ENCODE data around the gene DUSP5.

The DUSP5 gene

GRCh38 chr10:110480387-110480786 lies 17.3 kb upstream of the DUSP5 start:
- no peak overlapping the region for H3K27ac ChIP-seq (ENCODE audit: low read depth in 2 of 2, low read length in 2 of 2)
- H3K9me3 ChIP-seq (ENCODE audit: control insufficient read depth in 2 of 2, low read length in 2 of 2) = no peaks in the 10 kb centered on the region
- no peak overlapping the region for H3K9ac ChIP-seq (ENCODE audit: low read depth in 1 of 2, low read length in 2 of 2)
- no peak overlapping the region for H3K4me3 ChIP-seq (ENCODE audit: low read length in 2 of 2)
- H3K27me3 ChIP-seq (ENCODE audit: control insufficient read depth in 2 of 2, insufficient read depth in 2 of 2, low read length in 2 of 2) = peaks cover 3 to 14% of the 10 kb centered on the region in 2 donors
- H3K36me3 ChIP-seq (ENCODE audit: control insufficient read depth in 2 of 2, insufficient read depth in 2 of 2, low read length in 2 of 2) = no peaks in the 10 kb centered on the region
- no peaks in the 10 kb centered on the region for H3K4me1 ChIP-seq (ENCODE audit: control insufficient read depth in 2 of 2, insufficient read depth in 2 of 2, low read length in 2 of 2)

- no peak overlapping the region for H3K27ac ChIP-seq (ENCODE audit: low read depth in 2 of 2, low read length in 2 of 2)
- no peaks in the 10 kb centered on the region for H3K4me1 ChIP-seq (ENCODE audit: control insufficient read depth in 2 of 2, insufficient read depth in 2 of 2, low read length in 2 of 2)
- H3K27me3 ChIP-seq (ENCODE audit: control insufficient read depth in 2 of 2, insufficient read depth in 2 of 2, low read length in 2 of 2) = peaks cover 3 to 19% of the 10 kb centered on the region in 2 donors
- H3K4me3 ChIP-seq (ENCODE audit: low read length in 2 of 2) = no peak overlapping the region
- no peak overlapping the region for H3K9ac ChIP-seq (ENCODE audit: low read depth in 1 of 2, low read length in 2 of 2)
- H3K9me3 ChIP-seq (ENCODE audit: control insufficient read depth in 2 of 2, low read length in 2 of 2) = no peaks in the 10 kb centered on the region
- H3K36me3 ChIP-seq (ENCODE audit: control insufficient read depth in 2 of 2, insufficient read depth in 2 of 2, low read length in 2 of 2) = no peaks in the 10 kb centered on the region
Measured at GRCh38 chr10:110481919-110482318, 15.8 kb upstream of the DUSP5 start.

- Histone ChIP-seq H3K9me3 (ENCODE audit: control insufficient read depth in 2 of 2, low read length in 2 of 2) (no peaks in the 10 kb centered on the region), H3K36me3 (ENCODE audit: control insufficient read depth in 2 of 2, insufficient read depth in 2 of 2, low read length in 2 of 2) (no peaks in the 10 kb centered on the region), H3K4me3 (ENCODE audit: low read length in 2 of 2) (no peak overlapping the region), H3K27ac (ENCODE audit: low read depth in 2 of 2, low read length in 2 of 2) (no peak overlapping the region), H3K4me1 (ENCODE audit: control insufficient read depth in 2 of 2, insufficient read depth in 2 of 2, low read length in 2 of 2) (no peaks in the 10 kb centered on the region), H3K27me3 (ENCODE audit: control insufficient read depth in 2 of 2, insufficient read depth in 2 of 2, low read length in 2 of 2) (peaks cover 4 to 26% of the 10 kb centered on the region in 2 donors), H3K9ac (ENCODE audit: low read depth in 1 of 2, low read length in 2 of 2) (no peak overlapping the region)
Measured at GRCh38 chr10:110483633-110484032, 14.1 kb upstream of the DUSP5 start.

- no peak overlapping the region for H3K9ac ChIP-seq (ENCODE audit: low read depth in 1 of 2, low read length in 2 of 2)
- H3K27ac ChIP-seq (ENCODE audit: low read depth in 2 of 2, low read length in 2 of 2) = no peak overlapping the region
- H3K4me1 ChIP-seq (ENCODE audit: control insufficient read depth in 2 of 2, insufficient read depth in 2 of 2, low read length in 2 of 2) = no peaks in the 10 kb centered on the region
- H3K36me3 ChIP-seq (ENCODE audit: control insufficient read depth in 2 of 2, insufficient read depth in 2 of 2, low read length in 2 of 2) = no peaks in the 10 kb centered on the region
- H3K27me3 ChIP-seq (ENCODE audit: control insufficient read depth in 2 of 2, insufficient read depth in 2 of 2, low read length in 2 of 2) = peaks cover 3 to 29% of the 10 kb centered on the region in 2 donors
- H3K4me3 ChIP-seq (ENCODE audit: low read length in 2 of 2) = no peak overlapping the region
- H3K9me3 ChIP-seq (ENCODE audit: control insufficient read depth in 2 of 2, low read length in 2 of 2) = no peaks in the 10 kb centered on the region
Measured at GRCh38 chr10:110485541-110485940, 12.2 kb upstream of the DUSP5 start.

GRCh38 chr10:110486680-110487410 lies 10.9 kb upstream of the DUSP5 start:
- Histone ChIP-seq H3K36me3 (ENCODE audit: control insufficient read depth in 2 of 2, insufficient read depth in 2 of 2, low read length in 2 of 2) (no peaks in the 10 kb centered on the region), H3K27me3 (ENCODE audit: control insufficient read depth in 2 of 2, insufficient read depth in 2 of 2, low read length in 2 of 2) (peaks cover 3 to 22% of the 10 kb centered on the region in 2 donors), H3K27ac (ENCODE audit: low read depth in 2 of 2, low read length in 2 of 2) (no peak overlapping the region), H3K9me3 (ENCODE audit: control insufficient read depth in 2 of 2, low read length in 2 of 2) (no peaks in the 10 kb centered on the region), H3K4me3 (ENCODE audit: low read length in 2 of 2) (no peak overlapping the region), H3K4me1 (ENCODE audit: control insufficient read depth in 2 of 2, insufficient read depth in 2 of 2, low read length in 2 of 2) (no peaks in the 10 kb centered on the region), H3K9ac (ENCODE audit: low read depth in 1 of 2, low read length in 2 of 2) (no peak overlapping the region)

- no peak overlapping the region for H3K4me3 ChIP-seq (ENCODE audit: low read length in 2 of 2)
- no peak overlapping the region for H3K9ac ChIP-seq (ENCODE audit: low read depth in 1 of 2, low read length in 2 of 2)
- H3K4me1 ChIP-seq (ENCODE audit: control insufficient read depth in 2 of 2, insufficient read depth in 2 of 2, low read length in 2 of 2) = no peaks in the 10 kb centered on the region
- H3K36me3 ChIP-seq (ENCODE audit: control insufficient read depth in 2 of 2, insufficient read depth in 2 of 2, low read length in 2 of 2) = no peaks in the 10 kb centered on the region
- no peak overlapping the region for H3K27ac ChIP-seq (ENCODE audit: low read depth in 2 of 2, low read length in 2 of 2)
- H3K27me3 ChIP-seq (ENCODE audit: control insufficient read depth in 2 of 2, insufficient read depth in 2 of 2, low read length in 2 of 2) = peaks cover 3 to 25% of the 10 kb centered on the region in 2 donors
- H3K9me3 ChIP-seq (ENCODE audit: control insufficient read depth in 2 of 2, low read length in 2 of 2) = no peaks in the 10 kb centered on the region
Measured at GRCh38 chr10:110487411-110488331, 10.0 kb upstream of the DUSP5 start.

GRCh38 chr10:110488332-110488681 lies 9.4 kb upstream of the DUSP5 start:
- no peak overlapping the region for H3K9ac ChIP-seq (ENCODE audit: low read depth in 1 of 2, low read length in 2 of 2)
- no peaks in the 10 kb centered on the region for H3K9me3 ChIP-seq (ENCODE audit: control insufficient read depth in 2 of 2, low read length in 2 of 2)
- peaks cover 3 to 25% of the 10 kb centered on the region in 2 donors for H3K27me3 ChIP-seq (ENCODE audit: control insufficient read depth in 2 of 2, insufficient read depth in 2 of 2, low read length in 2 of 2)
- no peak overlapping the region for H3K27ac ChIP-seq (ENCODE audit: low read depth in 2 of 2, low read length in 2 of 2)
- H3K36me3 ChIP-seq (ENCODE audit: control insufficient read depth in 2 of 2, insufficient read depth in 2 of 2, low read length in 2 of 2) = no peaks in the 10 kb centered on the region
- H3K4me1 ChIP-seq (ENCODE audit: control insufficient read depth in 2 of 2, insufficient read depth in 2 of 2, low read length in 2 of 2) = no peaks in the 10 kb centered on the region
- no peak overlapping the region for H3K4me3 ChIP-seq (ENCODE audit: low read length in 2 of 2)

- Histone ChIP-seq H3K27ac (ENCODE audit: low read depth in 2 of 2, low read length in 2 of 2) (no peak overlapping the region), H3K36me3 (ENCODE audit: control insufficient read depth in 2 of 2, insufficient read depth in 2 of 2, low read length in 2 of 2) (no peaks in the 10 kb centered on the region), H3K4me1 (ENCODE audit: control insufficient read depth in 2 of 2, insufficient read depth in 2 of 2, low read length in 2 of 2) (no peaks in the 10 kb centered on the region), H3K27me3 (ENCODE audit: control insufficient read depth in 2 of 2, insufficient read depth in 2 of 2, low read length in 2 of 2) (peaks cover 3 to 25% of the 10 kb centered on the region in 2 donors), H3K9ac (ENCODE audit: low read depth in 1 of 2, low read length in 2 of 2) (no peak overlapping the region), H3K4me3 (ENCODE audit: low read length in 2 of 2) (no peak overlapping the region), H3K9me3 (ENCODE audit: control insufficient read depth in 2 of 2, low read length in 2 of 2) (no peaks in the 10 kb centered on the region)
Measured at GRCh38 chr10:110488940-110489339, 8.8 kb upstream of the DUSP5 start.

GRCh38 chr10:110490640-110491039 lies 7.1 kb upstream of the DUSP5 start:
- no peak overlapping the region for H3K27ac ChIP-seq (ENCODE audit: low read depth in 2 of 2, low read length in 2 of 2)
- no peak overlapping the region for H3K9ac ChIP-seq (ENCODE audit: low read depth in 1 of 2, low read length in 2 of 2)
- no peaks in the 10 kb centered on the region for H3K9me3 ChIP-seq (ENCODE audit: control insufficient read depth in 2 of 2, low read length in 2 of 2)
- H3K36me3 ChIP-seq (ENCODE audit: control insufficient read depth in 2 of 2, insufficient read depth in 2 of 2, low read length in 2 of 2) = no peaks in the 10 kb centered on the region
- no peak overlapping the region for H3K4me3 ChIP-seq (ENCODE audit: low read length in 2 of 2)
- peaks cover 3 to 25% of the 10 kb centered on the region in 2 donors for H3K27me3 ChIP-seq (ENCODE audit: control insufficient read depth in 2 of 2, insufficient read depth in 2 of 2, low read length in 2 of 2)
- H3K4me1 ChIP-seq (ENCODE audit: control insufficient read depth in 2 of 2, insufficient read depth in 2 of 2, low read length in 2 of 2) = no peaks in the 10 kb centered on the region

GRCh38 chr10:110491346-110491745 lies 6.4 kb upstream of the DUSP5 start:
- H3K4me3 ChIP-seq (ENCODE audit: low read length in 2 of 2) = no peak overlapping the region
- H3K9me3 ChIP-seq (ENCODE audit: control insufficient read depth in 2 of 2, low read length in 2 of 2) = no peaks in the 10 kb centered on the region
- peaks cover 6 to 7% of the 10 kb centered on the region in 2 donors for H3K4me1 ChIP-seq (ENCODE audit: control insufficient read depth in 2 of 2, insufficient read depth in 2 of 2, low read length in 2 of 2)
- H3K27ac ChIP-seq (ENCODE audit: low read depth in 2 of 2, low read length in 2 of 2) = no peak overlapping the region
- H3K9ac ChIP-seq (ENCODE audit: low read depth in 1 of 2, low read length in 2 of 2) = no peak overlapping the region
- no peaks in the 10 kb centered on the region for H3K36me3 ChIP-seq (ENCODE audit: control insufficient read depth in 2 of 2, insufficient read depth in 2 of 2, low read length in 2 of 2)
- peaks cover 3 to 28% of the 10 kb centered on the region in 2 donors for H3K27me3 ChIP-seq (ENCODE audit: control insufficient read depth in 2 of 2, insufficient read depth in 2 of 2, low read length in 2 of 2)

All from mucosa of rectum (tissue), 2 donors.